Activated CD8-positive, alpha-beta memory T cell treated with anti-CD3 and anti-CD28 coated beads for 48 hours (primary cell): ENCODE results near the gene USP47.

Experiments
- DNase-seq, 3 experiments: peaks; one replicate each; pipeline ENCODE4 v3.0.0-alpha.2; 2020; ENCODE audit warnings: low read depth in 2 of 3, low spot score in 2 of 3

The USP47 gene

GRCh38 chr11:11841723-11842420 lies at the start of gene USP47:
Gene USP47 (plus strand): TSS chr11:11841972. CDS start chr11:11842186, 214 bp downstream.
- peak; percentile 85 to 96 (median 94) for DNase-seq

- no peak for DNase-seq
Observed at GRCh38 chr11:11793073-11793472, 48.7 kb upstream of the USP47 start.

- peak; percentile 26 to 66 (median 30) for DNase-seq
Observed at GRCh38 chr11:11798586-11799438, 43.0 kb upstream of the USP47 start.

- no peak for DNase-seq
Observed at GRCh38 chr11:11805228-11805627, 36.5 kb upstream of the USP47 start.

GRCh38 chr11:11806074-11806473 lies 35.7 kb upstream of the USP47 start:
- DNase-seq, result no peak

GRCh38 chr11:11806586-11806985 lies 35.2 kb upstream of the USP47 start:
- no peak for DNase-seq

GRCh38 chr11:11807811-11808782 lies 33.7 kb upstream of the USP47 start:
- DNase-seq, result no peak

GRCh38 chr11:11808992-11809615 lies 32.7 kb upstream of the USP47 start:
- DNase-seq, result no peak

GRCh38 chr11:11810764-11811726 lies 30.7 kb upstream of the USP47 start:
- DNase-seq, result no peak

GRCh38 chr11:11813288-11813962 lies 28.3 kb upstream of the USP47 start:
- no peak for DNase-seq

- no peak for DNase-seq
Observed at GRCh38 chr11:11814614-11815452, 26.9 kb upstream of the USP47 start.

GRCh38 chr11:11816511-11817314 lies 25.1 kb upstream of the USP47 start:
- DNase-seq, result no peak

- no peak for DNase-seq
Observed at GRCh38 chr11:11817957-11818356, 23.8 kb upstream of the USP47 start.

GRCh38 chr11:11818529-11819121 lies 23.1 kb upstream of the USP47 start:
- no peak for DNase-seq

- no peak for DNase-seq
Observed at GRCh38 chr11:11821899-11822298, 19.9 kb upstream of the USP47 start.

GRCh38 chr11:11822946-11823345 lies 18.8 kb upstream of the USP47 start:
- no peak for DNase-seq

- DNase-seq, result no peak
Observed at GRCh38 chr11:11826260-11826659, 15.5 kb upstream of the USP47 start.
